B cell (primary cell): ENCODE data around the gene UBE2M. TPM values are rescaled to one million over a fixed set of nuclear protein-coding genes. Genes with fewer than 3 reads are reported as not detected.
A peak's percentile ranks its signal among the peaks of the same experiment; 100 is the strongest.

Experiments used
- ATAC-seq: fragments of 200-7000 bp; cut with Tn5 transposase; one replicate; pipeline ENCODE4 v1.10.0; 2021; ENCODE audit warnings: low read depth, mild to moderate bottlenecking, moderate number of reproducible peaks, moderate library complexity
- CTCF ChIA-PET: fragments of 350-600 bp; sonication (Branson Sonifier 250); formaldehyde crosslinking; loops from one replicate; lab custom pipeline; 2021; ENCODE audit warnings: antibody characterized with exemption, inconsistent platforms; lab: Charles Lee
- POLR2A ChIA-PET: fragments of 350-600 bp; sonication (Branson Sonifier 250); formaldehyde crosslinking; loops from one replicate; lab custom pipeline; 2021; ENCODE audit warnings: antibody characterized with exemption; lab: Charles Lee
- DNase-seq: peaks from one replicate; pipeline ENCODE4 v3.0.0; 2013
- H2AFZ ChIP-seq: 2 replicates; pipeline ENCODE4 v1.6.1; 2012; ENCODE audit warnings: mild to moderate bottlenecking, low read depth, low read length; ENCODE audit not compliant: insufficient read depth, poor library complexity, severe bottlenecking
- H3K27ac ChIP-seq, 2 donors: 1 replicate in 1 of 2; 2 replicates in 1 of 2; pipeline ENCODE4 v1.5.1; 2012 to 2013; ENCODE audit warnings: low read length in 2 of 2, mild to moderate bottlenecking in 2 of 2, moderate library complexity in 1 of 2
- H3K27me3 ChIP-seq, 4 experiments: fragments of 200-600 bp in 1 of 4; sonication (generic) in 1 of 4; replicated peaks in 1 of 4; 1 replicate in 2 of 4; 2 replicates in 2 of 4; pipeline versions ENCODE4 v1.6.1 to v1.7.0; 2013 to 2016; ENCODE audit warnings: low read length in 3 of 4, mild to moderate bottlenecking in 2 of 4, mixed read lengths in 1 of 4, moderate library complexity in 1 of 4; ENCODE audit not compliant: insufficient read depth in 4 of 4, control insufficient read depth in 3 of 4; ENCODE audit errors: control extremely low read depth in 1 of 4
- H3K36me3 ChIP-seq, 2 experiments: replicated peaks in 1 of 2; 1 replicate in 1 of 2; 2 replicates in 1 of 2; pipeline versions ENCODE4 v1.6.1 to v1.7.1; 2013; ENCODE audit warnings: low read length in 1 of 2; ENCODE audit not compliant: insufficient read depth in 2 of 2, control insufficient read depth in 1 of 2; ENCODE audit errors: control extremely low read depth in 1 of 2, extremely low read depth in 1 of 2
- H3K4me1 ChIP-seq, 2 donors: fragments of 200-600 bp in 1 of 2; sonication (generic) in 1 of 2; 1 replicate in 1 of 2; 2 replicates in 1 of 2; pipeline versions ENCODE4 v1.5.1 to v1.6.1; 2013 to 2017; ENCODE audit warnings: low read length in 2 of 2; ENCODE audit not compliant: control insufficient read depth in 2 of 2, insufficient read depth in 2 of 2
- H3K4me2 ChIP-seq: replicated peaks from 2 replicates; pipeline ENCODE3; 2012; ENCODE audit warnings: mild to moderate bottlenecking, low read depth, low read length; ENCODE audit not compliant: poor library complexity, severe bottlenecking
- H3K4me3 ChIP-seq, 5 experiments: fragments of 200-600 bp in 1 of 5; sonication (generic) in 1 of 5; 1 replicate in 3 of 5; 2 replicates in 2 of 5; pipeline versions ENCODE4 v1.5.1 to v1.7.0; 2011 to 2016; ENCODE audit warnings: low read length in 4 of 5, mild to moderate bottlenecking in 4 of 5, low read depth in 2 of 5, control low read depth in 1 of 5, moderate library complexity in 1 of 5; ENCODE audit not compliant: insufficient read depth in 1 of 5; ENCODE audit errors: control extremely low read depth in 1 of 5, extremely low read depth in 1 of 5
- H3K79me2 ChIP-seq: fragments of 200-600 bp; sonication (generic); one replicate; pipeline ENCODE4 v1.6.0; 2016; ENCODE audit warnings: low read length; ENCODE audit not compliant: control insufficient read depth, insufficient read depth
- H3K9ac ChIP-seq: fragments of 200-600 bp; sonication (generic); 2 replicates; pipeline ENCODE4 v1.6.1; 2017; ENCODE audit warnings: mild to moderate bottlenecking, low read length, moderate library complexity
- H3K9me3 ChIP-seq, 3 donors: one replicate each; pipeline versions ENCODE4 v1.6.1 to v1.7.1; 2013; ENCODE audit warnings: low read length in 2 of 3; ENCODE audit not compliant: control insufficient read depth in 2 of 3, insufficient read depth in 1 of 3; ENCODE audit errors: control extremely low read depth in 1 of 3
- H4K20me1 ChIP-seq: 2 replicates; pipeline ENCODE4 v1.6.0; 2012; ENCODE audit warnings: mild to moderate bottlenecking, low read length; ENCODE audit not compliant: insufficient read depth, control insufficient read depth, poor library complexity, severe bottlenecking
- H3K27ac Mint-ChIP-seq: one replicate; pipeline ENCODE4 v1.8.0; 2021; ENCODE audit warnings: mixed read lengths
- H3K27me3 Mint-ChIP-seq: one replicate; pipeline ENCODE4 v1.8.0; 2021; ENCODE audit warnings: mixed read lengths
- H3K4me1 Mint-ChIP-seq: one replicate; pipeline ENCODE4 v1.8.0; 2021; ENCODE audit warnings: mixed read lengths
- H3K4me3 Mint-ChIP-seq: one replicate; pipeline ENCODE4 v1.8.0; 2021; ENCODE audit warnings: mixed read lengths
- H3K9me3 Mint-ChIP-seq: one replicate; pipeline ENCODE4 v1.8.0; 2022; ENCODE audit warnings: mixed read lengths; ENCODE audit not compliant: insufficient read depth
- CTCF ChIP-seq: fragments of 200-600 bp; IDR thresholded peaks from one replicate; pipeline ENCODE4 v1.8.0; 2022; ENCODE audit warnings: antibody characterized with exemption, mild to moderate bottlenecking
- EZH2 ChIP-seq: IDR thresholded peaks from 2 replicates; pipeline ENCODE4 v1.6.1; 2012; ENCODE audit warnings: borderline replicate concordance, low read depth, mild to moderate bottlenecking, moderate library complexity, low read length; ENCODE audit not compliant: insufficient read depth, poor library complexity, severe bottlenecking
- WGBS: methylation state at CpG from one replicate; pipeline ENCODE4 v1.1.5; 2013; ENCODE audit warnings: missing lambda C conversion rate; ENCODE audit not compliant: insufficient coverage; 5-methylcytosine and 5-hydroxymethylcytosine counted together
- intact Hi-C: fragments of 100-400 bp; cut with micrococcal nuclease; formaldehyde crosslinking; loops from one replicate; pipeline ENCODE4 v1.10.0; 2022
- polyA plus RNA-seq: library from polyadenylated mRNA; depleted of rRNA; stranded (reverse); fragments of >200 nt; gene quantifications from 2 replicates; pipeline ENCODE4 v1.2.3, GENCODE V29; 2012
- total RNA-seq, 2 donors: library from RNA; stranded (reverse); fragments of 120-200 nt in 1 of 2; gene quantifications; 1 replicate in 1 of 2; 2 replicates in 1 of 2; pipeline versions ENCODE4 v1.2.3 to v1.2.4, GENCODE V29; 2013 to 2022

Gene UBE2M
- total and polyA plus RNA-seq, 2 donors (not counting 1 experiment from before 2014, with no cell fraction given) = 62.5 to 66.1 TPM

DNA sequence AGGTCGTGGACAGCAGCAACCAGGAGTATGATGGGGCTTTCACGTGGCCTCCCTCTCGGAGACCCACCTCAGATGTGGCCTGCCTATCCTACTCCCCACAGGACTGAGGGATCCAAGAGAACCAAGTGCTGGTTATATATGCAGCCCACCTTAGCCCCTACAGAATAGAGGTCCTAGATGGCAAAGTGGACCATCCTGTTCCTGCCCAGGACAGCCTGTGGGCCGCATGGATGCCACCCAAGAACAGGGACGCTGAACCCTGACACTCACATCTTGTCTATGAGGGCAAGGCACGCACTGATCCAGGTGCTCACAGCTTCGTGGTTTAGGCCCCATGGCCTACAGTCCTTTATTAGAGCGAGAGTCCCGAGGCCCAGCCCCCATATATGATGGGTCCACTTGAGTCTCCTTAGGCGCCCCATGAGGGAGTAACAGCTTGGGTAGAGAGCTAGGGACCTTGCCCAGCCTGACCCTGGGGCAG, 45.2 kb downstream of the UBE2M start:
- Mint-ChIP-seq H3K27me3 (no peaks in the 10 kb centered on the region), H3K9me3 (no peaks in the 10 kb centered on the region), H3K27ac (no peak overlapping the region), H3K4me3 (no peak overlapping the region), H3K4me1 (peaks cover 27% of the 10 kb centered on the region)
- ChIA-PET CTCF (interaction anchor here (1.0 to 1.6 kb wide), 2 partner anchors 63 to 67 kb away, joined by 7 to 11 read pairs; no protein-coding TSS in a partner anchor), POLR2A (interaction anchor here (0.7 to 1.0 kb wide), 3 partner anchors 12 to 165 kb away, joined by 3 to 4 read pairs (median 3); no protein-coding TSS in a partner anchor)
- H2AFZ ChIP-seq = peak overlapping the region; percentile 55
- intact Hi-C loops = no loop called here
- H3K9me3 ChIP-seq = peaks cover 0 to 5% (median 0%) of the 10 kb centered on the region in 3 donors
- TF ChIP-seq CTCF (no peak), EZH2 (no peak)
- H3K36me3 ChIP-seq = peaks cover 0 to 12% of the 10 kb centered on the region in 2 experiments
- H3K79me2 ChIP-seq = peaks cover 42% of the 10 kb centered on the region
- peaks cover 13 to 22% of the 10 kb centered on the region in 2 donors for H3K4me1 ChIP-seq
- H3K27me3 ChIP-seq = no peaks in the 10 kb centered on the region
- H3K9ac ChIP-seq = no peak overlapping the region
- H3K4me2 ChIP-seq = peak overlapping the region; percentile 77
- no peak overlapping the region for H3K4me3 ChIP-seq
- peaks cover 54% of the 10 kb centered on the region for H4K20me1 ChIP-seq
- DNase-seq = no peak
- 92% methylated on average over 6 of the region's 10 CpGs for WGBS
- H3K27ac ChIP-seq = peak overlapping the region in 1 of 2 donors; percentile 36
- ATAC-seq = no peak
